Parathyroid adenoma (tissue), 2 donors: ENCODE measurements around the gene CYBA.

Experiments
- H2AFZ ChIP-seq: fragments of 300-600 bp; sonication (generic); one replicate; pipeline ENCODE4 v1.7.0; 2017; ENCODE audit warnings: antibody characterized with exemption, mild to moderate bottlenecking
- H3K27ac ChIP-seq: fragments of 300-600 bp; sonication (generic); one replicate; pipeline ENCODE4 v1.7.0; 2017
- H3K27me3 ChIP-seq: fragments of 300-600 bp; sonication (generic); one replicate; pipeline ENCODE4 v1.7.0; 2017; ENCODE audit warnings: low read length; ENCODE audit not compliant: control insufficient read depth, insufficient read depth
- H3K36me3 ChIP-seq: fragments of 300-600 bp; sonication (generic); one replicate; pipeline ENCODE4 v1.7.0; 2017; ENCODE audit warnings: low read length; ENCODE audit not compliant: control insufficient read depth, insufficient read depth
- H3K4me1 ChIP-seq: fragments of 300-600 bp; sonication (generic); one replicate; pipeline ENCODE4 v1.7.0; 2017; ENCODE audit warnings: control low read depth
- H3K4me2 ChIP-seq: fragments of 300-600 bp; sonication (generic); one replicate; pipeline ENCODE4 v1.7.0; 2017; ENCODE audit warnings: low read length
- H3K4me3 ChIP-seq: fragments of 300-600 bp; sonication (generic); one replicate; pipeline ENCODE4 v1.7.0; 2017; ENCODE audit warnings: low read depth, low read length
- H3K79me2 ChIP-seq: fragments of 300-600 bp; sonication (generic); one replicate; pipeline ENCODE4 v1.7.0; 2017; ENCODE audit warnings: control low read depth
- H3K9ac ChIP-seq: fragments of 300-600 bp; sonication (generic); one replicate; pipeline ENCODE4 v1.7.0; 2017; ENCODE audit warnings: mild to moderate bottlenecking
- H3K9me3 ChIP-seq: fragments of 300-600 bp; sonication (generic); one replicate; pipeline ENCODE4 v1.7.0; 2017; ENCODE audit warnings: low read length; ENCODE audit not compliant: control insufficient read depth
- CTCF ChIP-seq: fragments of 300-600 bp; sonication (generic); IDR thresholded peaks from one replicate; pipeline ENCODE4 v1.7.0; 2017; ENCODE audit warnings: antibody characterized with exemption, mild to moderate bottlenecking
- donor health status: primary hyperparathyroidism.

Gene CYBA

GRCh38 chr16:88678224-88678979, 27.5 kb upstream of the CYBA start:
- TF ChIP-seq CTCF: no peak
- no peak overlapping the region for H3K4me2 ChIP-seq
- H3K27me3 ChIP-seq: no peaks in the 10 kb centered on the region
- no peak overlapping the region for H3K9ac ChIP-seq
- H3K36me3 ChIP-seq: no peaks in the 10 kb centered on the region
- H3K4me1 ChIP-seq: no peaks in the 10 kb centered on the region
- H3K9me3 ChIP-seq: no peaks in the 10 kb centered on the region
- H2AFZ ChIP-seq: no peak overlapping the region
- H3K4me3 ChIP-seq: no peak overlapping the region
- no peaks in the 10 kb centered on the region for H3K79me2 ChIP-seq
- no peak overlapping the region for H3K27ac ChIP-seq

GRCh38 chr16:88677721-88678120, 26.9 kb upstream of the CYBA start:
- Histone ChIP-seq H3K9me3 (no peaks in the 10 kb centered on the region), H3K79me2 (no peaks in the 10 kb centered on the region), H3K4me2 (no peak overlapping the region), H3K4me3 (no peak overlapping the region), H3K27me3 (no peaks in the 10 kb centered on the region), H3K9ac (no peak overlapping the region), H3K4me1 (no peaks in the 10 kb centered on the region), H3K27ac (no peak overlapping the region), H2AFZ (no peak overlapping the region), H3K36me3 (no peaks in the 10 kb centered on the region)
- no peak for TF ChIP-seq CTCF

GRCh38 chr16:88676502-88677242, 25.8 kb upstream of the CYBA start:
- Histone ChIP-seq H3K9me3 (no peaks in the 10 kb centered on the region), H3K4me1 (no peaks in the 10 kb centered on the region), H3K79me2 (no peaks in the 10 kb centered on the region), H3K9ac (no peak overlapping the region), H2AFZ (no peak overlapping the region), H3K4me3 (no peak overlapping the region), H3K4me2 (no peak overlapping the region), H3K27ac (no peak overlapping the region), H3K36me3 (no peaks in the 10 kb centered on the region), H3K27me3 (no peaks in the 10 kb centered on the region)
- no peak for TF ChIP-seq CTCF

GRCh38 chr16:88673716-88674379, 23.0 kb upstream of the CYBA start:
- no peaks in the 10 kb centered on the region for H3K36me3 ChIP-seq
- H3K4me3 ChIP-seq: no peak overlapping the region
- no peak overlapping the region for H3K27ac ChIP-seq
- no peak overlapping the region for H2AFZ ChIP-seq
- H3K4me1 ChIP-seq: no peaks in the 10 kb centered on the region
- H3K9ac ChIP-seq: no peak overlapping the region
- H3K9me3 ChIP-seq: no peaks in the 10 kb centered on the region
- no peaks in the 10 kb centered on the region for H3K27me3 ChIP-seq
- TF ChIP-seq CTCF: no peak
- no peaks in the 10 kb centered on the region for H3K79me2 ChIP-seq
- H3K4me2 ChIP-seq: no peak overlapping the region
